ENCODE results near the gene KCNAB1.

KCNAB1 gene

DNA sequence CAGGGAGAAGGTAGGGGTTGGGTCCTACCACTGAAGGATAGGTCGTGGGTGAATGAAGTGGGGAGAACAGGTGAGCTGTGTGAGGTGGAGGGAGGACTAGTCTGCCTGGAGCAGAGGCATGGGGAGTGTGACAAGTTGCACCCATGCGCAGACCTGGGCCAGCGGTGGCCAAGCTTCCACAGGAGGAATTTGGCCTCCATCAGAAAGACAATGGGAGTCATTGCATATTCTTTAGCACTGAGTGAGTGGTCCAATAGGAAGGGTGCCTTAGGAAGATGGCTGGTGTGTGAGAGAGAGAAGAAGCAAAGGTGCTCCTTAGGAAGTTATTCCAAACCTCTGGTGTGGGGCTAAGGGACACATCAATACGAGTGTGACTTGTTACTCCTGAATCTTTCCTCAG is 191.1 kb downstream of the KCNAB1 start:
- Histone ChIP-seq H3K27me3 (no peaks in the 10 kb centered on the region), H3K27ac (no peak overlapping the region), H3K36me3 (no peaks in the 10 kb centered on the region), H3K9me3 (no peaks in the 10 kb centered on the region), H3K4me1 (peaks cover 0 to 32% (median 8%) of the 10 kb centered on the region in 4 donors), H3K4me3 (no peak overlapping the region)
- intact Hi-C loops (cut with DNase I; ENCODE audit: low total_unique reads) = no loop called here
- DNase-seq = no peak
- TF ChIP-seq, protein P1, sequence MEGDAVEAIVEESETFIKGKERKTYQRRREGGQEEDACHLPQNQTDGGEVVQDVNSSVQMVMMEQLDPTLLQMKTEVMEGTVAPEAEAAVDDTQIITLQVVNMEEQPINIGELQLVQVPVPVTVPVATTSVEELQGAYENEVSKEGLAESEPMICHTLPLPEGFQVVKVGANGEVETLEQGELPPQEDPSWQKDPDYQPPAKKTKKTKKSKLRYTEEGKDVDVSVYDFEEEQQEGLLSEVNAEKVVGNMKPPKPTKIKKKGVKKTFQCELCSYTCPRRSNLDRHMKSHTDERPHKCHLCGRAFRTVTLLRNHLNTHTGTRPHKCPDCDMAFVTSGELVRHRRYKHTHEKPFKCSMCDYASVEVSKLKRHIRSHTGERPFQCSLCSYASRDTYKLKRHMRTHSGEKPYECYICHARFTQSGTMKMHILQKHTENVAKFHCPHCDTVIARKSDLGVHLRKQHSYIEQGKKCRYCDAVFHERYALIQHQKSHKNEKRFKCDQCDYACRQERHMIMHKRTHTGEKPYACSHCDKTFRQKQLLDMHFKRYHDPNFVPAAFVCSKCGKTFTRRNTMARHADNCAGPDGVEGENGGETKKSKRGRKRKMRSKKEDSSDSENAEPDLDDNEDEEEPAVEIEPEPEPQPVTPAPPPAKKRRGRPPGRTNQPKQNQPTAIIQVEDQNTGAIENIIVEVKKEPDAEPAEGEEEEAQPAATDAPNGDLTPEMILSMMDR (IDR thresholded peaks at IDR 0.05) = no peak

DNA sequence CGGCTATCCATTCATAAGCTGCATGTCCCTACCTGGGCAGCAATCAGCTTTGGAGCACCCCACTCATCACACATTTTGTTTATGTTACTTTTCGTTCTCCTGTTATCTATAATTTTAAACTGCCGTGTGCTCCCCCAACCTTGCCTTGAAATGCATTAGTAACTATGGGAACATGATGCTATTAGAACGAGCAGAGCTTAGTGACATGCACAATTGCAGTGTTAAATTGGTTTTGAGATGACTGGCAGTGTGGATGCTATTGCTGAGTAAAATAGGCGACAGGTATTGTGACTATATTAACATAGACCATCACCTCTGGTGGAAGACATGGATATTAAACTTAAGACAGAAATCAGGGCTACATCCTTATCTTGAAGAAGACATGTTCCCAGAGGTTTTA is 191.6 kb downstream of the KCNAB1 start:
- TF ChIP-seq, protein P1 (IDR thresholded peaks at IDR 0.05) = no peak
- Histone ChIP-seq H3K4me1 (peaks cover 0 to 27% (median 8%) of the 10 kb centered on the region in 4 donors), H3K9me3 (no peaks in the 10 kb centered on the region), H3K4me3 (no peak overlapping the region), H3K27me3 (no peaks in the 10 kb centered on the region), H3K36me3 (no peaks in the 10 kb centered on the region), H3K27ac (no peak overlapping the region)
- intact Hi-C loops (cut with DNase I; ENCODE audit: low total_unique reads) = no loop called here
- no peak for DNase-seq

DNA sequence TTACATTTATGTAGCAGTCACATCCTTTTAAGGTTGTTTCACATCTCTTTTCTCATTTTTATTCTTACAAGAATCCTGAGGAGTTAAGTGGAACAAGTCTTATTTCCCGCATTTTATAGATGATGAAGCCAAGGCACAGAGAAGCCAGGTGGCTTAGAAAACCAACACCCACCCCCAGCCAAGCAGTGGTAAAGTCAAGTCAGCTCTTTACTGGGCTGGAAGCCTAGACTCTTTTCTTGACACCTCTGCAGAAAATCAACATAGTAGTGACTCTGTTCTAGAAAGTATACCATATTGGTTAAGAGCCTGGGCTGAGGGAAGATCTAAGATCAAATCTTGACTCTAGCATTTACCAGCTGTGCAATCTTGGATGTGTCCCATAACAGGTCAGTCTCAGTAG is 195.7 kb downstream of the KCNAB1 start:
- H3K27ac ChIP-seq = no peak overlapping the region
- TF ChIP-seq, protein P1 (IDR thresholded peaks at IDR 0.05) = no peak
- DNase-seq = no peak
- no peaks in the 10 kb centered on the region for H3K9me3 ChIP-seq
- no peaks in the 10 kb centered on the region for H3K36me3 ChIP-seq
- intact Hi-C loops (cut with DNase I; ENCODE audit: low total_unique reads) = no loop called here
- peaks cover 0 to 16% (median 2%) of the 10 kb centered on the region in 4 donors for H3K4me1 ChIP-seq
- H3K4me3 ChIP-seq = no peak overlapping the region
- H3K27me3 ChIP-seq = no peaks in the 10 kb centered on the region

DNA sequence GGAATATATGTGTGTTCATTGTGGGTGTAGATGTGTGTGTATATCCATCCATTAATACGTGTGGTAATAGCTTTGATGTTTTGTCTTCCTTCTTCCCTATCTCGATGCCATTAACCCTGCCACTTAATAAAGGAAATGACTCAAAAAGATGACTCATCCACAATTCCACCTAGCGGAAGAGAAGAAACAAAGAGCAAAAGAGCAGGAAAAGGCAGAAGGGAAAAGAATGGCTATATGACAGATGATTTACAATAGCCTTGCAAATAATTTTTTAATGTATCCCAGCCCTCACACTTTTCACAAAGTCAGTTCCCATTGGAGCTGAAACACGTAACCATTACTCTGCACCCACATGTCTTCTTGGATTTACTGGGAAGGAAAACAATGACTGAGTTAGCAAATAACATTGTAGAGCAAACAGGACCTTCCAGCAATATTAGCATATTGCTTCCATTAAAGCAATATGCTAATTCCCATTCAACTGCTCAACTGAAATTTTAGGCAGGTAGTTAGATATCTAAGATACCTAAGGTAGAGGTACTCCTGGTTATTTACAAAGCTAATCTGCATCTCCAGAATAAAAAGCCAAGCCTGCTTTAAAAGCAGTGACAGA is 197.2 kb downstream of the KCNAB1 start:
- intact Hi-C loops (cut with DNase I; ENCODE audit: low total_unique reads) = no loop called here
- no peak for DNase-seq
- TF ChIP-seq, protein P1 (IDR thresholded peaks at IDR 0.05) = no peak
- H3K4me1 ChIP-seq = peaks cover 0 to 14% (median 2%) of the 10 kb centered on the region in 4 donors
- no peaks in the 10 kb centered on the region for H3K36me3 ChIP-seq
- no peaks in the 10 kb centered on the region for H3K27me3 ChIP-seq
- no peak overlapping the region for H3K4me3 ChIP-seq
- H3K27ac ChIP-seq = no peak overlapping the region
- no peaks in the 10 kb centered on the region for H3K9me3 ChIP-seq

DNA sequence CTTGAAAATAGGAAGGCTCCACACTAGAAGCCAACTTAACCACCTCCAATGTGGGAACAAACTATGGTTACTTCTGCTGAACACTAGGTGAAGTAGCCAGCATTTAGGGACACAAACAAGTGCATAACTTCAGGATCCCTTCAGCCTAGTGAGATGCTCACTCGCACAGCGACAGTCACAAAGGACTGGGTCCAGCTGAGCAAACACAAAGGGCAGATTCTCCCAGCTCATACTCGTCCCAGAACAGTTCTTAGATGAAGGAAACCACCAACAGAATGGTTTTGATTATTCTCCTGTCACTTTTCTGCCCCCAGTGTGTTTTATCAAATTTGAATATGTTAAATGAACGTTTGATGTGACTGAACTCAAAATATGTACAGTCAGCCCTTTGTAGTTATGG is 201.6 kb downstream of the KCNAB1 start:
- no peak overlapping the region for H3K27ac ChIP-seq
- H3K4me1 ChIP-seq = peaks cover 0 to 7% (median 2%) of the 10 kb centered on the region in 4 donors
- DNase-seq = no peak
- no peaks in the 10 kb centered on the region for H3K27me3 ChIP-seq
- no peak overlapping the region for H3K4me3 ChIP-seq
- no peaks in the 10 kb centered on the region for H3K36me3 ChIP-seq
- intact Hi-C loops (cut with DNase I; ENCODE audit: low total_unique reads) = no loop called here
- TF ChIP-seq, protein P1 (IDR thresholded peaks at IDR 0.05) = no peak
- no peaks in the 10 kb centered on the region for H3K9me3 ChIP-seq

DNA sequence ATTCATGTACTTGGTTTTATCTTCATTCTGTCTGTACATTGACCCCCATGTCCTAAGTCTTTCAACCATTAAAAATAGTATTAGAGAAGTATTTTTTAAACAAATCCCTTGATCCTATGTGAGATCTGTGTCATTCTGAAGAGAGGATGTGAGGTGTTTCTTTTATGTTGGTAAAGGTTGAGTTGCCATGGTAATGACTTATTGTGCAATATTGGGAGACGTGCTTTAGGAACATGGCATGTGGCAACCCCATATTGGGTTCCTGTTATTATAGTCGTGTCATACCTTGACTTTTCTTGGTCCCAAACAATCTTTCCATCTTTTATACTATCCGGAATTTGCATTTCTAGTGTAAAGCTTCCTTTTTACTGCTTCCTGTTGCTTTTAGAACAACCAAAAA is 203.1 kb downstream of the KCNAB1 start:
- intact Hi-C loops (cut with DNase I; ENCODE audit: low total_unique reads) = no loop called here
- DNase-seq = no peak

More for the DNA sequence above, 203.1 kb downstream of the KCNAB1 start:
- no peaks in the 10 kb centered on the region for H3K4me1 ChIP-seq
- no peaks in the 10 kb centered on the region for H3K27me3 ChIP-seq
- no peaks in the 10 kb centered on the region for H3K9me3 ChIP-seq
- H3K36me3 ChIP-seq = no peaks in the 10 kb centered on the region
- H3K27ac ChIP-seq = no peak overlapping the region
- H3K4me3 ChIP-seq = no peak overlapping the region
- TF ChIP-seq, protein P1 (IDR thresholded peaks at IDR 0.05) = no peak

All from tibial artery (tissue), 4 donors.